Hepatocyte (in vitro differentiated cells): Measurements from ENCODE around the gene CCNT1. TPM values are rescaled to one million over a fixed set of nuclear protein-coding genes. Genes with fewer than 3 reads are reported as not detected.

Experiments used
- DNase-seq: peaks from one replicate; pipeline ENCODE4 v3.0.0-alpha.2; 2016; ENCODE audit warnings: low spot score
- H2AFZ ChIP-seq: fragments of 200-600 bp; sonication (generic); 2 replicates; pipeline ENCODE4 v1.6.0; 2016; ENCODE audit warnings: antibody characterized with exemption, mild to moderate bottlenecking
- H3K27ac ChIP-seq: fragments of 200-600 bp; sonication (generic); 2 replicates; pipeline ENCODE4 v1.5.1; 2016; ENCODE audit warnings: mild to moderate bottlenecking
- H3K27me3 ChIP-seq: fragments of 200-600 bp; sonication (generic); 2 replicates; pipeline ENCODE4 v1.6.1; 2016
- H3K36me3 ChIP-seq: fragments of 200-600 bp; sonication (generic); replicated peaks from 2 replicates; pipeline ENCODE4 v1.5.1; 2016; ENCODE audit warnings: low read depth; ENCODE audit not compliant: insufficient read depth
- H3K4me1 ChIP-seq: fragments of 200-600 bp; sonication (generic); 2 replicates; pipeline ENCODE4 v1.5.1; 2016; ENCODE audit warnings: mild to moderate bottlenecking, moderate library complexity; ENCODE audit not compliant: insufficient read depth
- H3K4me2 ChIP-seq: fragments of 200-600 bp; sonication (generic); 2 replicates; pipeline ENCODE4 v1.6.0; 2016
- H3K4me3 ChIP-seq: fragments of 200-600 bp; sonication (generic); 2 replicates; pipeline ENCODE4 v1.5.1; 2016; ENCODE audit warnings: mild to moderate bottlenecking
- H3K79me2 ChIP-seq: fragments of 200-600 bp; sonication (generic); 2 replicates; pipeline ENCODE4 v1.6.0; 2017; ENCODE audit warnings: mild to moderate bottlenecking
- H3K9me2 ChIP-seq: fragments of 200-600 bp; sonication (generic); replicated peaks from 2 replicates; pipeline ENCODE4 v1.6.0; 2017; ENCODE audit warnings: mild to moderate bottlenecking; ENCODE audit not compliant: insufficient read depth
- H3K9me3 ChIP-seq: fragments of 200-600 bp; sonication (generic); 2 replicates; pipeline ENCODE4 v1.5.1; 2016; ENCODE audit warnings: low read depth, mild to moderate bottlenecking
- H4K20me1 ChIP-seq: fragments of 200-600 bp; sonication (generic); 2 replicates; pipeline ENCODE4 v1.6.0; 2016; ENCODE audit warnings: mild to moderate bottlenecking; ENCODE audit not compliant: insufficient read depth, poor library complexity, severe bottlenecking
- CTCF ChIP-seq: fragments of 200-600 bp; sonication (generic); IDR thresholded peaks from 2 replicates; pipeline ENCODE4 v1.5.1; 2016; ENCODE audit warnings: antibody characterized with exemption, mild to moderate bottlenecking; ENCODE audit not compliant: poor library complexity
- EZH2 ChIP-seq: fragments of 200-600 bp; sonication (generic); IDR thresholded peaks from 2 replicates; pipeline ENCODE4 v1.6.1; 2016; ENCODE audit warnings: antibody characterized with exemption, mild to moderate bottlenecking, borderline replicate concordance
- EZH2phosphoT487 ChIP-seq: fragments of 200-600 bp; sonication (generic); IDR thresholded peaks from one replicate; pipeline ENCODE4 v1.6.1; 2018; ENCODE audit warnings: antibody characterized with exemption, mild to moderate bottlenecking, low read depth, moderate library complexity; ENCODE audit not compliant: unreplicated experiment, severe bottlenecking
- WGBS: methylation state at CpG from one replicate; pipeline ENCODE4 v1.1.6; 2016; ENCODE audit warnings: low lambda C conversion rate; ENCODE audit errors: missing lambda C conversion rate; 5-methylcytosine and 5-hydroxymethylcytosine counted together
- polyA plus RNA-seq: library from polyadenylated mRNA; unstranded; fragments of >200 nt; fragmentation: Nextera tagmentation; extraction: Ambion mirVana; gene quantifications from 2 replicates; pipeline ENCODE4 v1.2.1, GENCODE V29; 2016
- total RNA-seq: library from RNA; depleted of rRNA; stranded (reverse); fragments of >200 nt; gene quantifications from 2 replicates; pipeline ENCODE4 v1.2.3, GENCODE V29; 2014

Gene CCNT1
- total and polyA plus RNA-seq, 2 experiments from 2014 or later: 5.2 to 27.0 TPM

GRCh38 chr12:48744251-48745008 lies 27.9 kb upstream of the CCNT1 start:
- WGBS: 69% methylated on average over 9 of the region's 9 CpGs
- TF ChIP-seq EZH2phosphoT487 (no peak), CTCF (no peak), EZH2 (no peak)
- no peak for DNase-seq
- no peaks in the 10 kb centered on the region for H3K4me1 ChIP-seq
- peaks cover 10% of the 10 kb centered on the region for H3K27me3 ChIP-seq
- H3K9me2 ChIP-seq: no peaks in the 10 kb centered on the region
- no peak overlapping the region for H2AFZ ChIP-seq
- H3K27ac ChIP-seq: no peak overlapping the region
- no peaks in the 10 kb centered on the region for H3K79me2 ChIP-seq
- H3K4me3 ChIP-seq: no peak overlapping the region
- H3K4me2 ChIP-seq: no peak overlapping the region
- H3K36me3 ChIP-seq: no peaks in the 10 kb centered on the region
- H3K9me3 ChIP-seq: no peaks in the 10 kb centered on the region
- H4K20me1 ChIP-seq: no peaks in the 10 kb centered on the region

- TF ChIP-seq EZH2phosphoT487 (no peak), CTCF (no peak), EZH2 (no peak)
- Histone ChIP-seq H4K20me1 (no peaks in the 10 kb centered on the region), H3K9me3 (no peaks in the 10 kb centered on the region), H3K79me2 (no peaks in the 10 kb centered on the region), H3K36me3 (no peaks in the 10 kb centered on the region), H3K27me3 (peaks cover 16% of the 10 kb centered on the region), H3K4me3 (no peak overlapping the region), H3K9me2 (no peaks in the 10 kb centered on the region), H2AFZ (no peak overlapping the region), H3K4me2 (no peak overlapping the region), H3K4me1 (no peaks in the 10 kb centered on the region), H3K27ac (no peak overlapping the region)
- WGBS: 55% methylated on average over 5 of the region's 5 CpGs
- DNase-seq: no peak
Measured at GRCh38 chr12:48739618-48740269, 23.2 kb upstream of the CCNT1 start.

GRCh38 chr12:48736456-48736855 lies 19.9 kb upstream of the CCNT1 start:
- Histone ChIP-seq H3K36me3 (no peaks in the 10 kb centered on the region), H3K9me3 (no peaks in the 10 kb centered on the region), H3K4me2 (no peak overlapping the region), H3K4me1 (no peaks in the 10 kb centered on the region), H2AFZ (no peak overlapping the region), H3K4me3 (no peak overlapping the region), H3K27ac (no peak overlapping the region), H4K20me1 (no peaks in the 10 kb centered on the region), H3K79me2 (no peaks in the 10 kb centered on the region), H3K9me2 (no peaks in the 10 kb centered on the region), H3K27me3 (peaks cover 16% of the 10 kb centered on the region)
- DNase-seq: no peak
- 47% methylated on average over 1 of the region's 1 CpG for WGBS
- no peak for TF ChIP-seq CTCF
- no peak for TF ChIP-seq EZH2phosphoT487
- TF ChIP-seq EZH2: no peak
